RWPE1 (cell line): ENCODE results near the gene CAB39L.

Experiments used
- CTCF ChIA-PET: fragments of 350-600 bp; sonication (Branson Sonifier 250); formaldehyde crosslinking; extraction: SDS; loops from one replicate; lab custom pipeline; 2021; lab: Yijun Ruan, JAX
- POLR2A ChIA-PET: fragments of 400-600 bp; formaldehyde crosslinking; extraction: SDS; loops from one replicate; lab custom pipeline; 2020; ENCODE audit warnings: antibody characterized with exemption; ENCODE audit not compliant: low non-redundant PET; lab: Yijun Ruan, JAX
- DNase-seq: peaks from one replicate; pipeline ENCODE4 v3.0.0; 2012; ENCODE audit warnings: low spot score
- H3K27ac ChIP-seq: fragments of 450-650 bp; 2 replicates; pipeline ENCODE4 v1.5.1; 2017
- CTCF ChIP-seq: fragments of 450-650 bp; conservative IDR thresholded peaks from 2 replicates; pipeline ENCODE4 v1.5.1; 2017; ENCODE audit warnings: low read depth, mild to moderate bottlenecking

Gene CAB39L

GRCh38 chr13:49265822-49266221, 178.0 kb downstream of the CAB39L start:
- DNase-seq = no peak
- POLR2A ChIA-PET = no interaction called here
- H3K27ac ChIP-seq = no peak overlapping the region
- TF ChIP-seq CTCF = no peak
- CTCF ChIA-PET = interaction anchor here (0.6 kb wide), 2 partner anchors 11 to 135 kb away, joined by 3 read pairs; no protein-coding TSS in a partner anchor

- no peak for DNase-seq
- ChIA-PET POLR2A (no interaction called here), CTCF (no interaction called here)
- H3K27ac ChIP-seq = no peak overlapping the region
- TF ChIP-seq CTCF = no peak
Observed at GRCh38 chr13:49262634-49263033, 181.2 kb downstream of the CAB39L start.

- DNase-seq = no peak
- no peak for TF ChIP-seq CTCF
- POLR2A ChIA-PET = no interaction called here
- CTCF ChIA-PET = no interaction called here
- no peak overlapping the region for H3K27ac ChIP-seq
Observed at GRCh38 chr13:49259586-49259985, 184.3 kb downstream of the CAB39L start.
